Omental fat pad (tissue), 4 donors: ENCODE measurements around the gene RBBP6. TPM values are rescaled to one million over a fixed set of nuclear protein-coding genes. Genes with fewer than 3 reads are reported as not detected.

Source experiments
- ATAC-seq: fragments of 150-250 bp; one replicate; pipeline ENCODE4 v1.9.1; 2016; ENCODE audit warnings: mild to moderate bottlenecking, moderate library complexity; ENCODE audit not compliant: low FRiP score
- DNase-seq: peaks from one replicate; pipeline ENCODE4 v3.0.0-alpha.2; 2019; ENCODE audit warnings: low spot score
- total RNA-seq, 4 donors: library from RNA; depleted of rRNA; stranded (reverse); fragments of >200 nt; gene quantifications; one replicate each; pipeline ENCODE4 v1.1.0, GENCODE V29; 2016
- TF ChIP-seq, protein P1 (sequence below), 3 donors: fragments of 450-650 bp; IDR thresholded peaks; one replicate each; pipeline ENCODE4 v1.5.1; 2016 to 2017; ENCODE audit warnings: antibody characterized with exemption in 3 of 3, mild to moderate bottlenecking in 3 of 3, moderate library complexity in 2 of 3

RBBP6 gene
- total RNA-seq, 4 donors from 2014 or later: 48.5 to 91.6 (median 80.4) TPM

DNA sequence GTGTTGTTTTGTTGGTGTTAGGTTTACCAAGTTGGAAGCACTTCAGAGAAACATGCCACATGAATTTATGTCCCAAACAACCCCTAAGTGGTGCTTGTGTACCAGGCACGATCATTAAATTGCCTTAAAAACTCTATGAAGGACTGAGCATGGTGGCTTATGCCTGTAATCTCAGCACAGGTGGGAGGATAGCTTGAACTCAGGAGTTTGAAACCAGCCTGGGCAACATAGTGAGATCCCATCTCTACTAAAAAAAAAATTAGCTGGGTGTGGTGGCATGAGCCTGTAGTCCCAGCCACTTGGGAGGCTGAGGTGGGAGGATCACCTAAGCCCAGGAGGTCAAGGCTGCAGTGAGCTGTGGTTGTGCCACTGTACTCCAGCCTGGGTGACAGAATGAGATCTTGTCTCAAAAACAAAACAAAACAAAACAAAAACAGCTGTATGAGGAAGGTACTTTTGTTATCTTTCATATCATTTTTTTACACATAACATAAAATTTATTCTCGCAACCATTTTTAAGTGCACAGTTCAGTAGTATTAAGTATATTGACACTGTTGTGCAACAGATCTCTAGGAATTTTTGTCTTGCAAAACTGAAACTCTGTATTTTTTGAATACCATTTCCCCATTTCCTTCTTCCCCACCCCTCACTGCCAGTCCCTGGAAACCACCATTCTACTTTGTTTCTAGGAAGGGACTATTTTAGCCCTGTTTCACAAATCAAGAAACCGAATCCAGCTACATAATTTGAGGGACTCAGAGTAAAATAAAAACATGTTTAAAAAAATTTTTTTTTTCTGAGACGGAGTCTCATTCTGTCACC, 14.3 kb upstream of the RBBP6 start:
- ATAC-seq: no peak
- DNase-seq: no peak
- TF ChIP-seq, protein P1, sequence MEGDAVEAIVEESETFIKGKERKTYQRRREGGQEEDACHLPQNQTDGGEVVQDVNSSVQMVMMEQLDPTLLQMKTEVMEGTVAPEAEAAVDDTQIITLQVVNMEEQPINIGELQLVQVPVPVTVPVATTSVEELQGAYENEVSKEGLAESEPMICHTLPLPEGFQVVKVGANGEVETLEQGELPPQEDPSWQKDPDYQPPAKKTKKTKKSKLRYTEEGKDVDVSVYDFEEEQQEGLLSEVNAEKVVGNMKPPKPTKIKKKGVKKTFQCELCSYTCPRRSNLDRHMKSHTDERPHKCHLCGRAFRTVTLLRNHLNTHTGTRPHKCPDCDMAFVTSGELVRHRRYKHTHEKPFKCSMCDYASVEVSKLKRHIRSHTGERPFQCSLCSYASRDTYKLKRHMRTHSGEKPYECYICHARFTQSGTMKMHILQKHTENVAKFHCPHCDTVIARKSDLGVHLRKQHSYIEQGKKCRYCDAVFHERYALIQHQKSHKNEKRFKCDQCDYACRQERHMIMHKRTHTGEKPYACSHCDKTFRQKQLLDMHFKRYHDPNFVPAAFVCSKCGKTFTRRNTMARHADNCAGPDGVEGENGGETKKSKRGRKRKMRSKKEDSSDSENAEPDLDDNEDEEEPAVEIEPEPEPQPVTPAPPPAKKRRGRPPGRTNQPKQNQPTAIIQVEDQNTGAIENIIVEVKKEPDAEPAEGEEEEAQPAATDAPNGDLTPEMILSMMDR (IDR thresholded peaks at IDR 0.05): no peak

DNA sequence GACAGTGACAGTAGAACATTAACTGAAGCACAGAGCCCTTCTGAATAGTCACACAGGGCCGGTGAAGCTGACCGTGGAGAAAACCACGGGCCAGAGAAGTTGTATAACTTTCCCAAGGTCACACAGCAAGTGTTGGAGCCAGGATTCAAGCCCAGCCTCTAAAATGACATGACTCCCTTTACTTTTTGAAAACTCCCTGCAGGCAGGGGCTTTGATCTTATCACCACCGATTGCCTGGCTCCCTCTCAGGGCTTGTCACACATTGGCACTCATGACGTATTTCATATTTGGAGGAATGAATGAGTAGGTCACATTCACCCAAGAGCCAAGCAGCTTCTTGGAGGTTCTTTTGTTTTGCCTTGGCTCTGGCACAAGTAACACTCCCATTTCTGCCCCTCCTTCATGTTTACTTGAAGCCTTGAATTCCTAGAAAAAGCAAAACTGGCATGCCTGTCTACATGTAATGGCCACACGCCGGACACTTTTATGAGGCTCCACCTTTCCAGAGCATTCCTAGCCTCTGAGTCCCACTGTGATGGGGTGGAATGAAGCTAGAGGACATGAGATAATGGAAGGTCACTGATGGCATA, 13.3 kb upstream of the RBBP6 start:
- DNase-seq (no peak), ATAC-seq (peak; percentile 53)
- TF ChIP-seq, protein P1 (IDR thresholded peaks at IDR 0.05): no peak

- no peak for ATAC-seq
- no peak for DNase-seq
- TF ChIP-seq, protein P1 (IDR thresholded peaks at IDR 0.05): no peak
These were observed 12.5 kb upstream of the RBBP6 start for GRCh38 chr16:24526701-24527495.

- DNase-seq (no peak), ATAC-seq (no peak)
- TF ChIP-seq, protein P1 (IDR thresholded peaks at IDR 0.05): no peak
These were observed 8.2 kb upstream of the RBBP6 start for GRCh38 chr16:24531166-24531565.

DNA sequence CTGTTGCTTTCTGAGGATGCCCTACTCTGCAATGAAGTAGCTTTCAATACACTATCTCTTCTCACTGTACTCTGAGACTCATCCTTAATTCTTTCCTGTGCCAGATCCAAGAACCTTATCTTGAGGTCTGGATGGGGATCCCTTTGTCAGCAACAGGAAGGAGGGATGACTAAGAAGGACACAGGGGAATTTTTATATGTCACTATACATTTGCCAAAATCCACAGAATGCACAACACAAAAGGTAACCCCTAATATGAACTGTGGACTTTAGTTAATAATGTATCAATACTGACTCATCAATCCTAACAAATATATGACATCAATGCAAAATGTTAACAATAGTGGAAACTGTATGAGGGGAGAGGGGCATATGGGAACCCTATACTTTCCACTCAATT, 4.7 kb upstream of the RBBP6 start:
- no peak for ATAC-seq
- TF ChIP-seq, protein P1 (IDR thresholded peaks at IDR 0.05): no peak
- DNase-seq: no peak

GRCh38 chr16:24535827-24536226, 3.5 kb upstream of the RBBP6 start:
- TF ChIP-seq, protein P1 (IDR thresholded peaks at IDR 0.05): no peak
- ATAC-seq: no peak

More at GRCh38 chr16:24535827-24536226, 3.5 kb upstream of the RBBP6 start:
- no peak for DNase-seq
